ENCODE data around the gene ALDH1L1.
A peak's percentile ranks its signal among the peaks of the same experiment; 100 is the strongest.
"Not testable (repeated sequence)": the region's sequence is repeated elsewhere in the genome, so short reads cannot be mapped to it uniquely, and the experiment has no call there.

ALDH1L1 gene

DNA sequence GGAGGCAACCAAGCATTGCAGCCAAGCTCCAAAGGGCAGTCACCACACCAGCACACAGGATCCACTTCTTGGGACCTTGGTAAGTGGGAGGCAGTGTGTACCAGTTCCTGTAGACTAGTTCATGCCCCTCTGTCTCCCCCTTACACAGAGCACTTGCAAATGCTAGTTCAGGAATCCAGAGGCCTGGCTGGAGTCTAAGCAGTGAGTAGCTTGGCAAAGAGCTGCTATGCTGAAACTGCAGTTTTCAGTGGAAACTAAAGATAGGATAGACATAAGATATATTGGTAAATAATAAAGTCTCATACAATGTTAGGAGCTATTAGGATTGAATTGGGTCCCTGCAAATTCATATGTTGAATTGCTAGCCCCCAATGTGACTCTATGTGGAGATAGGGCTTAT, 82.6 kb downstream of the ALDH1L1 start:
- CTCF ChIA-PET = interaction anchor here (0.8 kb wide), 1 partner anchor 13 kb away, joined by 3 read pairs; no protein-coding TSS in a partner anchor
- H3K4me3 ChIP-seq (ENCODE audit: low read depth, low read length) = no peak overlapping the region
- TF ChIP-seq, protein P1, sequence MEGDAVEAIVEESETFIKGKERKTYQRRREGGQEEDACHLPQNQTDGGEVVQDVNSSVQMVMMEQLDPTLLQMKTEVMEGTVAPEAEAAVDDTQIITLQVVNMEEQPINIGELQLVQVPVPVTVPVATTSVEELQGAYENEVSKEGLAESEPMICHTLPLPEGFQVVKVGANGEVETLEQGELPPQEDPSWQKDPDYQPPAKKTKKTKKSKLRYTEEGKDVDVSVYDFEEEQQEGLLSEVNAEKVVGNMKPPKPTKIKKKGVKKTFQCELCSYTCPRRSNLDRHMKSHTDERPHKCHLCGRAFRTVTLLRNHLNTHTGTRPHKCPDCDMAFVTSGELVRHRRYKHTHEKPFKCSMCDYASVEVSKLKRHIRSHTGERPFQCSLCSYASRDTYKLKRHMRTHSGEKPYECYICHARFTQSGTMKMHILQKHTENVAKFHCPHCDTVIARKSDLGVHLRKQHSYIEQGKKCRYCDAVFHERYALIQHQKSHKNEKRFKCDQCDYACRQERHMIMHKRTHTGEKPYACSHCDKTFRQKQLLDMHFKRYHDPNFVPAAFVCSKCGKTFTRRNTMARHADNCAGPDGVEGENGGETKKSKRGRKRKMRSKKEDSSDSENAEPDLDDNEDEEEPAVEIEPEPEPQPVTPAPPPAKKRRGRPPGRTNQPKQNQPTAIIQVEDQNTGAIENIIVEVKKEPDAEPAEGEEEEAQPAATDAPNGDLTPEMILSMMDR (IDR thresholded peaks at IDR 0.05; ENCODE audit: insufficient read depth, low read length, missing control alignments) = no peak
- POLR2A ChIA-PET = no interaction called here
- DNase-seq (ENCODE audit: low read depth, low spot score) = no peak

GRCh38 chr3:126096274-126096673, 84.1 kb downstream of the ALDH1L1 start:
- CTCF ChIA-PET = interaction anchor here (1.6 kb wide), 1 partner anchor 11 kb away, joined by 3 read pairs; no protein-coding TSS in a partner anchor
- POLR2A ChIA-PET; DNase-seq (ENCODE audit: low read depth, low spot score); H3K4me3 ChIP-seq (ENCODE audit: low read depth, low read length): not testable (repeated sequence)

- H3K4me3 ChIP-seq (ENCODE audit: low read depth, low read length); DNase-seq (ENCODE audit: low read depth, low spot score); POLR2A ChIA-PET: not testable (repeated sequence)
- CTCF ChIA-PET = interaction anchor here (1.0 kb wide), 1 partner anchor 8 kb away, joined by 3 read pairs; no protein-coding TSS in a partner anchor
These were observed 88.3 kb downstream of the ALDH1L1 start for GRCh38 chr3:126092128-126092527.

DNA sequence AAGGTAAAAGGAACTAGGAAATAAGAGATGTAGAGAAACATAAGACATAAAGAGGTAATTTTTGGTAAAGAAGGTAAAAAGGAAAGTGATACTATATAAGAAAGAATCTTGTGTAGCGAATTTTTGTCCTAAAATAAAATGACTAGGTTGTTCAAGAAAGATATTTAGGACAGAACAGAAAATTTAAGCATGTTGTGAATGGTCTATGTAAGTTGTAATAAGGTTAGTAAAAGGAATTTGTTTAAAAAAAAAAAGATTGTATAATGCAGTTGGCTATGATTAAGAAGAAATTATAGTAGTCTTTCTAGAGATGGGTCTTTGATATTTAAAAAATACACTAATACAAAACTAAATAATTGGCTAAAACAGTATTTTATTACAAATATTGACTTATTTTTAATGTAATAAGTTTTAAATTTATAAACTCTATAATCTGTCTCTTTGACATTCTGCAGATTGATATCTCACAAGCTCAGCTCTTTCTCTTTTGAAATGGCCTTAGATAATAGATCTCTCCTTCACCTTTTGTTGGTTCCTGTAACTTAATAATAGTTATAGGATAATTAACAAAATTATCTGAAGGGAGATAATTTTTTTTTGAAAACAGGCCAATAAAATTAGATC, 92.7 kb downstream of the ALDH1L1 start:
- CTCF ChIA-PET = interaction anchor here (0.9 kb wide), 1 partner anchor 21 kb away, joined by 3 read pairs; no protein-coding TSS in a partner anchor
- POLR2A ChIA-PET = no interaction called here
- H3K4me3 ChIP-seq (ENCODE audit: low read depth, low read length) = no peak overlapping the region
- no peak for DNase-seq (ENCODE audit: low read depth, low spot score)
- TF ChIP-seq, protein P1 (IDR thresholded peaks at IDR 0.05; ENCODE audit: insufficient read depth, low read length, missing control alignments) = no peak

DNA sequence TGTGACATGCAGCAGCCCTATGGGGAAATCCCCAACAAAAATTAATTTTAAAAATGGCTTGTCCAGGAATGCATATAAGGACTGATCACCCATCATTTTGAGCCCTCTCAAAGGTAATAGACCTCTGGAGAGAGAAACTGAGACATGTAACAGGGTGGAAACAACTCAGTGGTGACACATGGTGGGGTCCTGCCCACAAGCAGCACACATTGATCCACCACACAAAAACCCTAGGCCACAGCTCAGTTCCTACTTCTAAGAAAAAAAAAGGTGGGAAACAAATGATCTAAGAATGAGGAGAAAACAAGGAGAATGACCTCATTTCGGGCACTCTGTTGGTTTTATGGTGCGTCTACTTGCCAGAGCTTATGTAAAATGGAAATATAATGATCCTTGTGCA, 94.5 kb downstream of the ALDH1L1 start:
- TF ChIP-seq, protein P1 (IDR thresholded peaks at IDR 0.05; ENCODE audit: insufficient read depth, low read length, missing control alignments) = no peak
- POLR2A ChIA-PET = no interaction called here
- no peak overlapping the region for H3K4me3 ChIP-seq (ENCODE audit: low read depth, low read length)
- DNase-seq (ENCODE audit: low read depth, low spot score) = no peak
- CTCF ChIA-PET = interaction anchor here (1.5 to 2.1 kb wide), 2 partner anchors 11 to 17 kb away, joined by 3 to 4 read pairs; no protein-coding TSS in a partner anchor

DNA sequence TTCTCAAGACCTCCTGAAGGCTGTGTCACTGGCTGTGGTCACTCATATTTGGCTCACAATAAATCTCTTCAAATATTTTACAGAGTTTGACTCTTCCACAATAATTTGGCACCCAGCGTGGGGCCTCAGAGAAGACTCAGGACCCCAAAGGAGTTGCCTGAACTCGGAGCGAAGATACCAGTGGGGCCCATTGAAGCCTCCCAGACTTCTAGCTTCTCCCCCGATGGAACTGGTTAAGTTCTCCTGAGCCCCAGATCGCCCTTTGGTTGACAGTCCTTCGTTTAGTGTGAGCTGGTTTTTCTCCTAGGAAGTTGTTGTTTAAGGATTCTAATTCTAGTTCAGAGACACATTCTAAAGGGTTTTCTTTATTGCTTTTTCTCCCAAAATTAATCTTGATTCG, 95.1 kb downstream of the ALDH1L1 start:
- no peak overlapping the region for H3K4me3 ChIP-seq (ENCODE audit: low read depth, low read length)
- no peak for DNase-seq (ENCODE audit: low read depth, low spot score)
- TF ChIP-seq, protein P1 (IDR thresholded peaks at IDR 0.05; ENCODE audit: insufficient read depth, low read length, missing control alignments) = no peak
- CTCF ChIA-PET = interaction anchor here (1.5 to 2.1 kb wide), 2 partner anchors 11 to 18 kb away, joined by 3 to 4 read pairs; no protein-coding TSS in a partner anchor
- POLR2A ChIA-PET = no interaction called here

- CTCF ChIA-PET = interaction anchor here (0.5 to 2.1 kb wide), 5 partner anchors 8 to 34 kb away, joined by 3 to 4 read pairs (median 3); no protein-coding TSS in a partner anchor
- H3K4me3 ChIP-seq (ENCODE audit: low read depth, low read length) = peak overlapping the region; percentile 70; the same call in 1 of the 2 replicates
- no peak for DNase-seq (ENCODE audit: low read depth, low spot score)
- POLR2A ChIA-PET = no interaction called here
- TF ChIP-seq, protein P1 (IDR thresholded peaks at IDR 0.05; ENCODE audit: insufficient read depth, low read length, missing control alignments) = no peak
These were observed 95.6 kb downstream of the ALDH1L1 start for GRCh38 chr3:126084768-126085180.
